ENCODE results near the gene SMAD3.

SMAD3 gene

GRCh38 chr15:67098768-67099282, 33.4 kb downstream of the SMAD3 start:
- no peak for DNase-seq

GRCh38 chr15:67100124-67100791, 34.9 kb downstream of the SMAD3 start:
- no peak for DNase-seq

GRCh38 chr15:67100801-67101581, 35.6 kb downstream of the SMAD3 start:
- DNase-seq = peak; percentile 96

- DNase-seq = peak; percentile 94
These were observed 36.7 kb downstream of the SMAD3 start for GRCh38 chr15:67101911-67102598.

GRCh38 chr15:67102599-67102929, 37.2 kb downstream of the SMAD3 start:
- no peak for DNase-seq

GRCh38 chr15:67103021-67103420, 37.6 kb downstream of the SMAD3 start:
- no peak for DNase-seq

- no peak for DNase-seq
These were observed 38.0 kb downstream of the SMAD3 start for GRCh38 chr15:67103432-67103831.

GRCh38 chr15:67103869-67104268, 38.5 kb downstream of the SMAD3 start:
- DNase-seq = no peak

GRCh38 chr15:67104510-67104909, 39.1 kb downstream of the SMAD3 start:
- DNase-seq = no peak

GRCh38 chr15:67105065-67105951, 39.9 kb downstream of the SMAD3 start:
- no peak for DNase-seq

- DNase-seq = no peak
These were observed 40.8 kb downstream of the SMAD3 start for GRCh38 chr15:67105991-67106763.

GRCh38 chr15:67106764-67107013, 41.3 kb downstream of the SMAD3 start:
- no peak for DNase-seq

- no peak for DNase-seq
These were observed 41.8 kb downstream of the SMAD3 start for GRCh38 chr15:67107014-67107812.

GRCh38 chr15:67108122-67108961, 42.9 kb downstream of the SMAD3 start:
- no peak for DNase-seq

GRCh38 chr15:67109141-67110034, 44.0 kb downstream of the SMAD3 start:
- DNase-seq = no peak

- no peak for DNase-seq
These were observed 45.0 kb downstream of the SMAD3 start for GRCh38 chr15:67110361-67110781.

GRCh38 chr15:67110958-67111864, 45.8 kb downstream of the SMAD3 start:
- DNase-seq = no peak

- DNase-seq = no peak
These were observed 48.6 kb downstream of the SMAD3 start for GRCh38 chr15:67114046-67114445.

All from activated CD4-positive, alpha-beta T cell treated with anti-CD3 and anti-CD28 coated beads, Interleukin-2, amount 50 U/mL, for 16 hours (primary cell).